LHCN-M2 (cell line): Measurements from ENCODE around the gene GNAI1. TPM values are rescaled to one million over a fixed set of nuclear protein-coding genes. Genes with fewer than 3 reads are reported as not detected.

Experiments
- DNase-seq: peaks from one replicate; pipeline ENCODE4 v3.0.0-alpha.2; 2012; ENCODE audit warnings: low read depth
- total RNA-seq: library from RNA; depleted of rRNA; stranded (reverse); fragments of >200 nt; gene quantifications from 2 replicates; pipeline ENCODE4 v1.2.3, GENCODE V29; 2014

GNAI1 gene
- total RNA-seq, 1 experiment from 2014 or later = 95.9 TPM

- DNase-seq = no peak
These were observed 75.8 kb downstream of the GNAI1 start for GRCh38 chr7:80210400-80210799.

GRCh38 chr7:80213814-80214213 is 79.2 kb downstream of the GNAI1 start:
- no peak for DNase-seq

DNA sequence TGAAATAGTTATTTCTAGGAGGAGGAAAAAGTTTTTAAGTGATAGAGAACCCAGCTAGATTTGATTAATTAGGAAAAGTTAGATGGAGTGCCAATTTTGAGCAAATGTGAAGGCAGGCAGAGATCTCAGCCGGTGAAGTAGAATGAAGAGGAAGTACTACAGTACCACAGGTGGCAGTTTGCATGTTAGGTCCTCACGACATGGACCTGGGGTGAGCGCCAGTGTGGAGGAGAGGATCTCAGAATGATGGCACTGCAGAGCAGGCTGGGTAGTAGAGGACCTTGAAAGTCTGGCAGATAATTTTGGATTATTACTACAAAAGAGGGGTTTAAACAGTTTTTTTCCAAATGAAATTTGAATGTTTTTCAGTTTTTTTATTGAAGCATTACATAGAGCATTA is 81.1 kb downstream of the GNAI1 start:
- no peak for DNase-seq

DNA sequence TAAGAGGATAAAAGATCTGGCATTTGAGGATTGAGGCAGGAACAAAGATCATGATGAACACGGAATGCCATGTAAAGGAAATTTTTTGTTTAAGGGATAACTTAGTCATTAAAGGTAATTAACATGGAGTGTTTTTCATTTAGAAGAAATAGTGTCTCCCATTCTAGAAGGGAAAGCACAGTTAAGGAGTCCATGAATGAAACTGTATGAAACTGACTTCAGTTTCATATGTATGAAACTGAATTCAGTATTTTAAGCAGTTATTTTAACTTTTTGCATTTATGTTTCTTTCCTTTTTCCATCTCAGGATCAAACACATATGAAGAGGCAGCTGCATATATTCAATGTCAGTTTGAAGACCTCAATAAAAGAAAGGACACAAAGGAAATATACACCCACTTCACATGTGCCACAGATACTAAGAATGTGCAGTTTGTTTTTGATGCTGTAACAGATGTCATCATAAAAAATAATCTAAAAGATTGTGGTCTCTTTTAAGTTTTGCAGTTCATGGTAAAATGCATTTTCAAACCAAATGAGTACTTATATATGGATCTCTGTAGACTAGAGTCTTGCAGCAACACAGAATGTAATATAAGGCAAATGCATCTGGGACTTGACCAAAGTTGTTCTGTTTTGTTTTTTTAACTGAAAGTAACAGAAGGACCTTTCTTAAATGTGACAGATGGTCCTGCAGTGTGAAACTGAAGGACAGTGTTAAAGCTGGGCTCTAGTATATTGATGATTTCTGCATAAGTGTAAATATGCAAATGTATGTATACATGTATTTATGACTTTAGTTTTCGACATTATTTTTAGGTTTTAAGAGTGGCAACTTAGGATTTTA is 82.6 kb downstream of the GNAI1 start:
- DNase-seq = no peak

GRCh38 chr7:80218723-80219122 is 84.1 kb downstream of the GNAI1 start:
- peak; percentile 88 for DNase-seq

GRCh38 chr7:80220022-80220634 is 85.5 kb downstream of the GNAI1 start:
- no peak for DNase-seq

DNA sequence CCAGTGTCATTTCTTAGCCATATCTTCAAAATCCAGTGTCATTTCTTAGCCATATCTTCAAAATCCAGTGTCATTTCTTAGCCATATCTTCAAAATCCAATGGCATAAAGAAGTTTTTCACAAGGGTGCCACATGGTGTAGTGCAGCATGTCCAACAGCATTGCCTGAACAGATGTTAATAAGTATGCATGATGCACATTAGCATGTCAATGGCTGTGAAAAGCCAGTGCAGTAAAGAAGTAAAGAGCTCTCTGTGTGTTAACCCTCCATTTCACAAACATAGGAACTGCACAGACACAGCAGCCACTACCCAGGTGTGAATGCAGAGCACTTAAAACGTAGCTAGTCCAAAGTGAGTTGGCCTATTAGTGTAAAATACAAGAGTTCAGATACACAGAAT is 89.8 kb downstream of the GNAI1 start:
- no peak for DNase-seq

DNA sequence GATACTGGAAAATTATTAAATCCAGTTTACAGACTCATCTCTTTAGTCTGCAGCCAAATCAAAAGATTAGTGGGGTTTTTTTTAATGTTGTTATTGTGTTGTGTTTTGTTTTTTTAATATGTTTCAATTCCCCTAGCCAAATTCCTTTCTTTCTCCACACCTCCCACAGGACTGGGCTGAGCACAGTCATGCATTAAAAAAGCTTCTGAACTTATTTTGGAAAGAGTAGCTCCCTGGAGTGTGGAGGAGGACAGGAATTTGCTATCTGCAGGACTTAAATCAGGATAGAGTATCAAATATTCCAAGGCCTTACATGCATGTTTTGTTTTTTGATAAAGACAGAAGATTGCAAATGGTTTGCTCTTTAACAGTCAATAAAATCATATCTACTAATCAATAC is 90.7 kb downstream of the GNAI1 start:
- peak; percentile 70 for DNase-seq

DNA sequence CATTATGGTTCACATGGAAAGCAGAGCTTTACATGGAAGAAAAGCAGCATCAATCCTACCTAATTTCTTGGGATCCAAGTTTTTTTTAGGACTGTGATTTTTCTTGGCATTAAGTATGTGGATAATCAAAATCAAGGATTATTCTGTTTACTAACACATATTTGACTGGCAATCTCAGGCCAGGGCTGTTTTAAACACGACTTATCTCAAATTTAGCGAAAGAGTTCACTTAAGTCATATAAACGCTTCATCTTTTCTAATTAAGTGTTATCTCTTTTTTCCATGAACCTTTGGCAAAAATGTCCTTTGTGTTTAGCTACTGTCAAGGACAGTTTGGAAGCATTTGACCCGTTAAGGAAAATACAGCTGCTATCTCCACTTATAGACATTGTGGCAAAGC is 92.0 kb downstream of the GNAI1 start:
- DNase-seq = no peak

GRCh38 chr7:80230327-80230726 is 95.7 kb downstream of the GNAI1 start:
- DNase-seq = no peak

GRCh38 chr7:80231707-80232106 is 97.1 kb downstream of the GNAI1 start:
- peak; percentile 83 for DNase-seq

DNA sequence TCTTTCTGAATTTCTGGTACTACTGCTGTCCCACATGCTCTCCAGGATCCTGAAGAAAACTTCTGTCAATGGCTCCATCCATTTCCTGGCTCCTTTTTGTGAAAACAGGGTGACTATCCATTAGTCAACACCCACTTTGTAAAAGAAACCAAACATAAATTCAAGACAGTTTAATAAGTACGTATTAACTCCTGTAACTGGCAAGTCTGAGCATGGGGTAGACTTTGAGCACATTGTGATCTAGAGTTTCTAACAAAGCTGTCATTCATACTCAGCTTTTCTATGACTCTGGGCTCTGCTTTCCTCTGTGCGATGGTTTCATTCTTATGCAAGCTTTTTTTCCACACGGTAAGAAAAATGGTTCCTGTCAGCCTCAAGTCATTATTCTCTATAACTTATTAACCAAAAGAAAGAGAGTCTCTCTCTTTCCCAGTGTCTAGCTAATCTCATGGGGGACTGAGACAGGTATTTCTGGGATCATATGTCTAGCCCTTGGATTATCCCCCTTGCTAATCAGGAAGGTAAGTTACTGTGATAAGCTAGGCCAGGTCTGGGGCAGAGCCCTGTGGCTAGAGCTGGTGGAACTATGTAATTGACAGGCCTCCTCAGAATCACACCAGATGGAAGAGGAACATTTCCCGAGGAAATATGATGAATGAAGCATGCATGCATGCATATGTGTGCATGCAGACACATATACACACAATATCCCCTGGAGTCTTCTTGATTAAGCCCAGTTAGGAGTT is 98.5 kb downstream of the GNAI1 start:
- DNase-seq = no peak

- DNase-seq = no peak
These were observed 100.7 kb downstream of the GNAI1 start for GRCh38 chr7:80235334-80235733.

DNA sequence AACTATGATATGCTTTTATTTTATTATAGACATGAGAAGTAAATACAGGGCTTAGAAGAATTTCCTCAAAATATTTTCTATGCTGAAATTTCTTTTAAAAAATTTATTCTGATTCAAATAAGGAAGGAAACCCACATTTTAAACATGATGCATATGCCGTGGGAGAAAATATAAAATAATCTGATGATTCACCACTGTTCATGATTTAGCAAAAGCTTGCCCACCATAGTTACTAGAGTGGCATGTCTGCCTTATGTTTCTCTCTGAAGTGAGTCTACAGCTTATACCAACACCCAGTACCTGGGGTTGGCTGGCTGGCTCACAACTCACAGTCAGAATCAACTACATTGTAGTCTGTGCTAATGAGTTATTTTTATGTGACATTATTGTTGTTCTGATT is 102.0 kb downstream of the GNAI1 start:
- DNase-seq = no peak

DNA sequence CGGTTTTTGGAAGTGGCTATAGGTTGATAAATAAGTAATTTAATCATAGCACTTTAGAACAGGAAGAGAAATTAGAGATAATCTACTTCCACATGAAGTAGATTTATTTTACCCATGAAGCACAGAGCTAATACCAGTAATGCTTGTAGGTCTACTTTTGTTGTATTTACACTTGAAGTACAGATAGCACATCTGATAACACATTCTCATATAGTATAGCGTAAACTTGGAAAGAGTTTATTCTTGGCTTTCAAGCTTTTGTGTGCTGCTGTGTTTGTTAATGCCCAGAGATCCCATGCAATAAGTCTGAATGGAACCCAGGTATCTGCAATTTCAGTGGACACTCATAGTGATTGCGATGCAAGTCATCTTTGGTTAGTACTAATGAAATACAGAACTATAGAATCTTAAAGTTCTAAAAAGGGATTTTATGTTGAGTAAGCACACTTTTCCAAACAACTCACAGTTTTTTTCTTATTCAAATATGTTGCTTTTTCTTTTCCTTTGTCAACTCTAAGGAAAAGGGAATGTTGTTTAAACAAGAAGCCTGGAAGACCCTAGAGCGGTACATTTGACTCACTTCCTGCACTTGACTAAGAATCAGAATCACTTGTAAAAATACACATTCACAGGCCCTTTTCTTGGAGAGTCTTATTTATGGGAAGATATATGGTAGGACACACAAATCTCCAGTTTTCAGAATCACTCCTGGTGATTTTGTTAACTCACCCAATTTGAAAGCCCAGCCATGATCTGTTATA is 105.8 kb downstream of the GNAI1 start:
- DNase-seq = peak; percentile 66

DNA sequence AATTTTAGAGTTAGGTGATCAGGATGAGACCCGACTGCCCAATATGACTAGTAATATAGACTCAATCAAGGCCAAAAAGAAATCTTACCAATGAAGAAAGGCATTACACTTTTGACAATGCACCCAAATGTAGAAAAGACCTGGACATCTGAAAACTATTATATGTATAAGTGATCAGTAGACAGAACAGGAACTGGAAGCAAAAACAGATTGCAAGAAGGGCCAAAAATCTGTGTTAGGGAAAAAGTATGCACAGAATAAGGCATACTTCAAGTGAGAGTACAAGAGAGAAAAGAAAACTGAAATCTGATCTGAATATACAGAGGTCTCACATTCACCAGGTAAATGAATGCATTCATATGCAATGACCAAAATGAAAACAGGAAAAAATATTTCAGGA is 107.0 kb downstream of the GNAI1 start:
- DNase-seq = no peak

GRCh38 chr7:80243425-80243824 is 108.8 kb downstream of the GNAI1 start:
- DNase-seq = no peak

GRCh38 chr7:80244206-80244916 is 109.7 kb downstream of the GNAI1 start:
- DNase-seq = peak; percentile 32

GRCh38 chr7:80247144-80247543 is 112.5 kb downstream of the GNAI1 start:
- no peak for DNase-seq

DNA sequence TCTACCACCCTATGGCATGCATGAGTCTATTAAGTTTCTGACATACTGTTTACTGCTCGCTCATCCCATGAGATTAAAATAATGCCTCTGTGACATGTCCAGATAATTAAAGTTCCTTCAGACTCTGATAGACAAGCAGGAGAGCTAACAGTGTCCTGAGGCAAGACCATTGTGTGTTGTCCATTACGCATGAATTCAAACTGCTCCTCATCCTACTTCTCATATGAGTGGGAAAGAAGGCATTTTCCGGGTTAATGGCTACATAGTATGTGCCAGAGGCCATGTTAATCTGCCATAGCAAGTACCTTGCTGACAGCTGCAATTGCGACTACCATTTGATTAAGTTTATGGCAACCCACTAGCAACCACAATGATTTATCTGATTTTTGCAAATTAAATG is 113.3 kb downstream of the GNAI1 start:
- no peak for DNase-seq

- DNase-seq = no peak
These were observed 114.6 kb downstream of the GNAI1 start for GRCh38 chr7:80249184-80249583.
